CD4-positive, alpha-beta T cell treated with Interleukin-4 for 4 hours (primary cell): ENCODE measurements around the gene AGBL1.

ENCODE experiments used
- DNase-seq: peaks from one replicate; pipeline ENCODE4 v3.0.0-alpha.2; 2020

Gene AGBL1

GRCh38 chr15:86255247-86255646, 175.6 kb downstream of the AGBL1 start:
- no peak for DNase-seq

- DNase-seq = no peak
These were observed 177.0 kb downstream of the AGBL1 start for GRCh38 chr15:86256628-86257027.

GRCh38 chr15:86259589-86259988, 179.9 kb downstream of the AGBL1 start:
- DNase-seq = no peak

- no peak for DNase-seq
These were observed 183.6 kb downstream of the AGBL1 start for GRCh38 chr15:86263230-86263629.

GRCh38 chr15:86266896-86267484, 187.3 kb downstream of the AGBL1 start:
- no peak for DNase-seq

- DNase-seq = no peak
These were observed 188.2 kb downstream of the AGBL1 start for GRCh38 chr15:86267892-86268291.

GRCh38 chr15:86268558-86268957, 188.9 kb downstream of the AGBL1 start:
- no peak for DNase-seq

GRCh38 chr15:86273309-86273708, 193.6 kb downstream of the AGBL1 start:
- DNase-seq = no peak

GRCh38 chr15:86275361-86275760, 195.7 kb downstream of the AGBL1 start:
- DNase-seq = no peak

GRCh38 chr15:86278586-86278985, 198.9 kb downstream of the AGBL1 start:
- no peak for DNase-seq

GRCh38 chr15:86284635-86285034, 205.0 kb downstream of the AGBL1 start:
- DNase-seq = no peak

GRCh38 chr15:86295511-86295910, 215.8 kb downstream of the AGBL1 start:
- no peak for DNase-seq

GRCh38 chr15:86296769-86297168, 217.1 kb downstream of the AGBL1 start:
- no peak for DNase-seq

GRCh38 chr15:86300390-86301125, 220.9 kb downstream of the AGBL1 start:
- no peak for DNase-seq

- DNase-seq = no peak
These were observed 232.1 kb downstream of the AGBL1 start for GRCh38 chr15:86311568-86312280.

- no peak for DNase-seq
These were observed 232.8 kb downstream of the AGBL1 start for GRCh38 chr15:86312486-86312885.

GRCh38 chr15:86316216-86316615, 236.5 kb downstream of the AGBL1 start:
- no peak for DNase-seq

GRCh38 chr15:86316726-86317383, 237.2 kb downstream of the AGBL1 start:
- DNase-seq = no peak

GRCh38 chr15:86317384-86317740, 237.7 kb downstream of the AGBL1 start:
- no peak for DNase-seq

- DNase-seq = no peak
These were observed 243.0 kb downstream of the AGBL1 start for GRCh38 chr15:86322629-86323028.

GRCh38 chr15:86327230-86327865, 247.7 kb downstream of the AGBL1 start:
- DNase-seq = no peak

GRCh38 chr15:86328658-86329057, 249.0 kb downstream of the AGBL1 start:
- DNase-seq = no peak
